IMR-90 (cell line): ENCODE measurements around the gene POLR1B. TPM values are rescaled to one million over a fixed set of nuclear protein-coding genes. Genes with fewer than 3 reads are reported as not detected.

Experiments used
- ATAC-seq: fragments of 200-7000 bp; cut with Tn5 transposase; 2 replicates; pipeline ENCODE4 v1.9.1; 2020; ENCODE audit warnings: low read depth, mild to moderate bottlenecking, moderate library complexity
- BruUV-seq: library from RNA; stranded (reverse); fragments of 400-500 nt; replicated peaks from 2 replicates; lab custom pipeline; 2021; lab: Mats Ljungman, UMichigan
- CTCF ChIA-PET: fragments of 300-600 bp; formaldehyde crosslinking; extraction: SDS; loops from one replicate; lab custom pipeline; 2021; ENCODE audit warnings: antibody characterized with exemption; lab: Yijun Ruan, JAX
- POLR2A ChIA-PET: fragments of 300-600 bp; sonication (Branson Sonifier 250); formaldehyde crosslinking; loops from one replicate; lab custom pipeline; 2022; ENCODE audit warnings: antibody characterized with exemption; ENCODE audit not compliant: unreplicated experiment; lab: Charles Lee
- DNase-seq: peaks from one replicate; pipeline ENCODE4 v3.0.0; 2013
- H2AFZ ChIP-seq: replicated peaks from 2 replicates; pipeline ENCODE3; 2013; ENCODE audit warnings: low read length, mild to moderate bottlenecking; ENCODE audit not compliant: poor library complexity
- H2AK5ac ChIP-seq: 2 replicates; pipeline ENCODE4 v1.6.1; 2013; ENCODE audit warnings: low read depth, low read length, inconsistent platforms
- H2AK9ac ChIP-seq: replicated peaks from 2 replicates; pipeline ENCODE3; 2013; ENCODE audit warnings: mild to moderate bottlenecking, low read depth, low read length, moderate library complexity; ENCODE audit not compliant: poor library complexity
- H2BK120ac ChIP-seq: 2 replicates; pipeline ENCODE4 v1.6.1; 2013; ENCODE audit warnings: low read depth, low read length, inconsistent platforms
- H2BK15ac ChIP-seq: 3 replicates; pipeline ENCODE4 v1.6.1; 2013; ENCODE audit warnings: low read depth, low read length, inconsistent platforms
- H2BK20ac ChIP-seq: 2 replicates; pipeline ENCODE4 v1.6.1; 2013; ENCODE audit warnings: low read depth, mild to moderate bottlenecking, inconsistent platforms, low read length, moderate library complexity
- H2BK5ac ChIP-seq: 2 replicates; pipeline ENCODE4 v1.6.1; 2013; ENCODE audit warnings: mild to moderate bottlenecking, low read depth, low read length, inconsistent platforms; ENCODE audit not compliant: poor library complexity, severe bottlenecking
- H3K14ac ChIP-seq: replicated peaks from 2 replicates; pipeline ENCODE4 v1.6.1; 2013; ENCODE audit warnings: low read depth, low read length, inconsistent platforms
- H3K18ac ChIP-seq: 2 replicates; pipeline ENCODE4 v1.6.1; 2013; ENCODE audit warnings: low read depth, low read length, control low read depth
- H3K23ac ChIP-seq: 2 replicates; pipeline ENCODE4 v1.6.1; 2013; ENCODE audit warnings: low read depth, low read length, inconsistent platforms
- H3K27ac ChIP-seq: 2 replicates; pipeline ENCODE4 v1.5.1; 2013; ENCODE audit warnings: mild to moderate bottlenecking, control low read depth, low read length; ENCODE audit not compliant: insufficient read depth
- H3K27me3 ChIP-seq: 2 replicates; pipeline ENCODE4 v1.6.1; 2013; ENCODE audit warnings: low read length; ENCODE audit not compliant: control insufficient read depth, insufficient read depth
- H3K36me3 ChIP-seq: 2 replicates; pipeline ENCODE4 v1.6.1; 2013; ENCODE audit warnings: low read length, mixed read lengths; ENCODE audit not compliant: control insufficient read depth, insufficient read depth
- H3K4ac ChIP-seq: 2 replicates; pipeline ENCODE4 v1.6.1; 2013; ENCODE audit warnings: low read depth, low read length, inconsistent platforms
- H3K4me1 ChIP-seq: 2 replicates; pipeline ENCODE4 v1.6.1; 2013; ENCODE audit warnings: low read length, mixed read lengths; ENCODE audit not compliant: control insufficient read depth, insufficient read depth
- H3K4me2 ChIP-seq: 2 replicates; pipeline ENCODE4 v1.6.1; 2013; ENCODE audit warnings: low read depth, mild to moderate bottlenecking, control low read depth, low read length, moderate library complexity
- H3K4me3 ChIP-seq: 2 replicates; pipeline ENCODE4 v1.5.1; 2013; ENCODE audit warnings: low read depth, mild to moderate bottlenecking, control low read depth, low read length, moderate library complexity; ENCODE audit not compliant: insufficient read depth
- H3K56ac ChIP-seq: 2 replicates; pipeline ENCODE4 v1.6.1; 2013; ENCODE audit warnings: low read length, inconsistent platforms; ENCODE audit not compliant: insufficient read depth; ENCODE audit errors: extremely low read depth
- H3K79me1 ChIP-seq, 2 experiments: 2 replicates each; pipeline ENCODE4 v1.6.1; 2013; ENCODE audit warnings: low read length in 2 of 2, inconsistent platforms in 1 of 2, low read depth in 1 of 2
- H3K9ac ChIP-seq: 2 replicates; pipeline ENCODE4 v1.6.1; 2013; ENCODE audit warnings: low read depth, low read length, control low read depth
- H3K9me1 ChIP-seq: 2 replicates; pipeline ENCODE4 v1.6.1; 2013; ENCODE audit warnings: low read length, inconsistent platforms; ENCODE audit not compliant: insufficient read depth
- H3K9me3 ChIP-seq: 2 replicates; pipeline ENCODE4 v1.6.1; 2013; ENCODE audit warnings: low read length; ENCODE audit not compliant: control insufficient read depth, insufficient read depth
- H4K20me1 ChIP-seq: 2 replicates; pipeline ENCODE4 v1.6.1; 2013; ENCODE audit warnings: low read length, inconsistent platforms; ENCODE audit not compliant: insufficient read depth
- H4K5ac ChIP-seq: 2 replicates; pipeline ENCODE4 v1.6.1; 2013; ENCODE audit warnings: mild to moderate bottlenecking, low read depth, low read length, control low read depth
- H4K8ac ChIP-seq, 2 experiments: 2 replicates each; pipeline ENCODE4 v1.6.1; 2013; ENCODE audit warnings: low read depth in 2 of 2, low read length in 2 of 2, control low read depth in 1 of 2, inconsistent platforms in 1 of 2
- H4K91ac ChIP-seq: 2 replicates; pipeline ENCODE4 v1.6.1; 2013; ENCODE audit warnings: low read depth, low read length, inconsistent platforms; ENCODE audit not compliant: insufficient read depth
- BHLHE40 ChIP-seq: fragments of 150-350 bp; IDR thresholded peaks from 2 replicates; pipeline ENCODE4 v1.6.1; 2016; ENCODE audit warnings: mild to moderate bottlenecking, low read depth, low read length
- CEBPB ChIP-seq: IDR thresholded peaks from 2 replicates; pipeline ENCODE4 v1.6.1; 2012; ENCODE audit warnings: low read depth, low read length, improper control_type of control experiment
- CHD1 ChIP-seq: IDR thresholded peaks from 2 replicates; pipeline ENCODE4 v1.6.1; 2012; ENCODE audit warnings: low read depth, low read length, improper control_type of control experiment
- CTCF ChIP-seq: conservative IDR thresholded peaks from 2 replicates; pipeline ENCODE4 v1.5.1; 2012; ENCODE audit warnings: mild to moderate bottlenecking, low read depth, low read length, improper control_type of control experiment
- ELK1 ChIP-seq: fragments of 150-350 bp; IDR thresholded peaks from 2 replicates; pipeline ENCODE4 v1.6.1; 2016; ENCODE audit warnings: low read depth, mild to moderate bottlenecking, low read length, moderate library complexity, borderline replicate concordance
- FOS ChIP-seq: fragments of 150-350 bp; IDR thresholded peaks from 2 replicates; pipeline ENCODE4 v1.6.1; 2016; ENCODE audit warnings: low read depth, low read length
- MAFK ChIP-seq: IDR thresholded peaks from 2 replicates; pipeline ENCODE4 v1.6.1; 2012; ENCODE audit warnings: low read depth, low read length, improper control_type of control experiment
- MAZ ChIP-seq: IDR thresholded peaks from 2 replicates; pipeline ENCODE4 v1.6.1; 2012; ENCODE audit warnings: low read depth, mild to moderate bottlenecking, low read length, improper control_type of control experiment, moderate library complexity, borderline replicate concordance
- MXI1 ChIP-seq: IDR thresholded peaks from 2 replicates; pipeline ENCODE4 v1.6.1; 2012; ENCODE audit warnings: low read depth, mild to moderate bottlenecking, low read length, moderate library complexity, borderline replicate concordance
- NFE2L2 ChIP-seq: fragments of 150-350 bp; IDR thresholded peaks from 2 replicates; pipeline ENCODE4 v1.6.1; 2016; ENCODE audit warnings: low read depth, mild to moderate bottlenecking, low read length
- POLR2A ChIP-seq: IDR thresholded peaks from 2 replicates; pipeline ENCODE4 v1.6.1; 2012; ENCODE audit warnings: mild to moderate bottlenecking, low read depth, low read length
- RAD21 ChIP-seq: IDR thresholded peaks from 2 replicates; pipeline ENCODE4 v1.6.1; 2012; ENCODE audit warnings: low read length, improper control_type of control experiment
- RCOR1 ChIP-seq: IDR thresholded peaks from 2 replicates; pipeline ENCODE4 v1.6.1; 2012; ENCODE audit warnings: mild to moderate bottlenecking, low read length, improper control_type of control experiment; ENCODE audit not compliant: insufficient replicate concordance
- RFX5 ChIP-seq: IDR thresholded peaks from 2 replicates; pipeline ENCODE4 v1.8.0; 2012; ENCODE audit warnings: low read depth, mild to moderate bottlenecking, low read length, moderate library complexity
- SMC3 ChIP-seq: fragments of 150-350 bp; IDR thresholded peaks from 2 replicates; pipeline ENCODE4 v1.6.1; 2016; ENCODE audit warnings: low read depth, mild to moderate bottlenecking, antibody characterized with exemption, low read length, moderate library complexity
- USF2 ChIP-seq: fragments of 150-350 bp; IDR thresholded peaks from 2 replicates; pipeline ENCODE4 v1.6.1; 2017; ENCODE audit warnings: mild to moderate bottlenecking, antibody characterized with exemption, low read length, low read depth
- WGBS, 2 experiments: methylation state at CpG; one replicate each; pipeline versions ENCODE4 v1.1.5 to v1.1.7; 2013; ENCODE audit warnings: missing lambda C conversion rate in 2 of 2; ENCODE audit not compliant: insufficient read length in 1 of 2; ENCODE audit errors: extremely low coverage in 2 of 2; 5-methylcytosine and 5-hydroxymethylcytosine counted together
- dilution Hi-C: fragments of 300-500 bp; cut with HindIII; formaldehyde crosslinking; loops from one replicate; pipeline ENCODE4 v1.14.3; 2018; ENCODE audit warnings: low sequenced_read_pairs; ENCODE audit not compliant: unreplicated experiment
- in situ Hi-C: fragments of 300-500 bp; cut with MboI; formaldehyde crosslinking; loops from 3 replicates; pipeline ENCODE4 v1.14.3; 2019; ENCODE audit warnings: low sequenced_read_pairs, inconsistent platforms, mixed read lengths
- intact Hi-C: fragments of 100-400 bp; cut with micrococcal nuclease; formaldehyde crosslinking; loops from 2 replicates; pipeline ENCODE4 v1.10.0; 2022
- polyA plus RNA-seq, 3 experiments: library from polyadenylated mRNA; depleted of rRNA; stranded (reverse); fragments of >200 nt; gene quantifications; 2 replicates each; pipeline ENCODE4 v1.2.3, GENCODE V29; 2012; ENCODE audit warnings: low replicate concordance in 1 of 3
- total RNA-seq: library from RNA; depleted of rRNA; stranded (reverse); fragments of >200 nt; gene quantifications from 2 replicates; pipeline ENCODE4 v1.2.3, GENCODE V29; 2012

The POLR1B gene
- total and polyA plus RNA-seq, 2 of the 4 experiments (the other 2 are of a cell fraction) = 10.5 to 24.6 TPM

GRCh38 chr2:112614201-112614840, 72.1 kb downstream of the POLR1B start:
- H3K4me2 ChIP-seq = no peak overlapping the region
- 0 out of 2 replicates have a peak, but pooled peaks cover 7% of the 10 kb centered on the region for H3K9me1 ChIP-seq
- H3K36me3 ChIP-seq = no peaks in the 10 kb centered on the region
- ChIA-PET CTCF (no interaction called here), POLR2A (no interaction called here)
- no peak overlapping the region for H3K23ac ChIP-seq
- intact Hi-C loops (no loop called here), dilution Hi-C loops (no loop called here), in situ Hi-C loops (no loop called here)
- peaks cover 5% of the 10 kb centered on the region for H3K27me3 ChIP-seq
- no peak overlapping the region for H2AK5ac ChIP-seq
- no peak overlapping the region for H2BK5ac ChIP-seq
- BruUV-seq = no TSS peak
- H3K9me3 ChIP-seq = no peaks in the 10 kb centered on the region
- no peak overlapping the region for H3K14ac ChIP-seq
- H2BK20ac ChIP-seq = no peak overlapping the region
- H4K91ac ChIP-seq = no peak overlapping the region
- no peak overlapping the region for H3K27ac ChIP-seq
- TF ChIP-seq CTCF (no peak), ELK1 (no peak), MAFK (no peak), RFX5 (no peak), POLR2A (no peak), USF2 (no peak), BHLHE40 (no peak), FOS (no peak), SMC3 (no peak), CHD1 (no peak), MXI1 (no peak), MAZ (no peak), CEBPB (no peak), RCOR1 (no peak), NFE2L2 (no peak), RAD21 (no peak)
- H3K4ac ChIP-seq = no peak overlapping the region
- no peak overlapping the region for H4K8ac ChIP-seq
- WGBS, 2 experiments = 34% methylated on average over 3 of the region's 13 CpGs; no CpG with 5 or more reads in 1 of the 2 experiments
- no peak overlapping the region for H2BK15ac ChIP-seq
- H2BK120ac ChIP-seq = no peak overlapping the region
- no peaks in the 10 kb centered on the region for H3K79me1 ChIP-seq
- H4K20me1 ChIP-seq = no peaks in the 10 kb centered on the region
- H3K4me1 ChIP-seq = peaks cover 2% of the 10 kb centered on the region; the same call in 1 of the 2 replicates
- peak; percentile 61 for ATAC-seq
- no peak overlapping the region for H4K5ac ChIP-seq
- H2AK9ac ChIP-seq = no peak overlapping the region
- H2AFZ ChIP-seq = peak overlapping the region; percentile 67
- no peak overlapping the region for H3K9ac ChIP-seq
- H3K18ac ChIP-seq = no peak overlapping the region
- no peak overlapping the region for H3K56ac ChIP-seq
- no peak overlapping the region for H3K4me3 ChIP-seq
- no peak for DNase-seq
